Vagina (tissue), 2 donors: ENCODE measurements around the gene LMBRD1. TPM values are rescaled to one million over a fixed set of nuclear protein-coding genes. Genes with fewer than 3 reads are reported as not detected.

ENCODE experiments used
- DNase-seq, 2 donors: peaks; one replicate each; pipeline ENCODE4 v3.0.0-alpha.2; 2017; ENCODE audit errors: extremely low spot score in 2 of 2
- H3K27ac ChIP-seq: fragments of 200-600 bp; sonication (generic); one replicate; pipeline ENCODE4 v1.5.1; 2019
- H3K27me3 ChIP-seq: fragments of 200-600 bp; sonication (generic); one replicate; pipeline ENCODE4 v1.5.1; 2019
- H3K36me3 ChIP-seq, 2 donors: fragments of 200-600 bp; sonication (generic); one replicate each; pipeline ENCODE4 v1.5.1; 2017 to 2019
- H3K4me1 ChIP-seq: fragments of 200-600 bp; sonication (generic); one replicate; pipeline ENCODE4 v1.5.1; 2019
- H3K4me3 ChIP-seq, 2 donors: fragments of 200-600 bp; sonication (generic); 1 replicate in 1 of 2; 2 replicates in 1 of 2; pipeline ENCODE4 v1.5.1; 2016 to 2019
- H3K9me3 ChIP-seq: fragments of 200-600 bp; sonication (generic); one replicate; pipeline ENCODE4 v1.5.1; 2019
- POLR2A ChIP-seq, 2 donors: fragments of 450-650 bp; IDR thresholded peaks; one replicate each; pipeline ENCODE4 v1.6.1; 2017; ENCODE audit warnings: antibody characterized with exemption in 2 of 2, mild to moderate bottlenecking in 2 of 2, moderate library complexity in 2 of 2
- POLR2AphosphoS5 ChIP-seq, 2 donors: sonication (generic); formaldehyde crosslinking; IDR thresholded peaks; one replicate each; pipeline ENCODE4 v1.9.0; 2017; ENCODE audit warnings: antibody characterized with exemption in 2 of 2, mild to moderate bottlenecking in 2 of 2, low read depth in 1 of 2; ENCODE audit not compliant: insufficient read depth in 1 of 2
- intact Hi-C: fragments of 100-400 bp; cut with DNase I; formaldehyde crosslinking; loops from one replicate; pipeline ENCODE4 v1.15.1; 2023
- total RNA-seq: library from RNA; depleted of rRNA; stranded (reverse); fragments of >200 nt; gene quantifications from one replicate; pipeline ENCODE4 v1.2.3, GENCODE V29; 2016
- TF ChIP-seq, protein P1 (sequence below), 3 experiments: fragments of 450-650 bp in 2 of 3; fragments of 200-600 bp in 1 of 3; sonication (generic) in 1 of 3; IDR thresholded peaks; one replicate each; pipeline ENCODE4 v1.5.1; 2017 to 2019; ENCODE audit warnings: antibody characterized with exemption in 3 of 3, mild to moderate bottlenecking in 2 of 3, moderate library complexity in 2 of 3

Gene LMBRD1
- total RNA-seq, 1 donor from 2014 or later, result 36.6 TPM

DNA sequence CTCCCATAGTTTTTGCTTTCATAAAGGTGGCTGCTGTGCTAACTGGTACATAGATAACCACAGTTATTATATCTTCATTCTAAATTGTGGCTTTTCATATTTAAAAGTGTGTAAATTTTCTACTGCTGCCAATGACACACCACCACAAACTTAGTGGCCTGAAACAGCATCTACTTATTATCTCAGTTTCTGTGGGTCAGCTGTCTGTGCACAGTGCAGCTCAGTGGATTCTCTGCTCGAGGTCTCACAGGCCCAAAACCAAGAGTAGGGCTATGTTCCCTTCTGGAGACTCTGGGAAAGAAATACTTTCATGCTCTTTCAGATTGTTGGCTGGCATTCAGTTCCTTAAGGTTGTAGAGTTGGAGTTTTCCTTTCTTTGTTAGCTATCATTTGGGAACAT is 90.1 kb downstream of the LMBRD1 start:
- Histone ChIP-seq H3K4me1 (no peaks in the 10 kb centered on the region), H3K27me3 (no peaks in the 10 kb centered on the region), H3K27ac (no peak overlapping the region), H3K4me3 (no peak overlapping the region), H3K9me3 (no peaks in the 10 kb centered on the region), H3K36me3 (peaks cover 0 to 3% of the 10 kb centered on the region in 2 donors)
- TF ChIP-seq POLR2A (IDR thresholded peaks at IDR 0.05), result no peak
- TF ChIP-seq, protein P1, sequence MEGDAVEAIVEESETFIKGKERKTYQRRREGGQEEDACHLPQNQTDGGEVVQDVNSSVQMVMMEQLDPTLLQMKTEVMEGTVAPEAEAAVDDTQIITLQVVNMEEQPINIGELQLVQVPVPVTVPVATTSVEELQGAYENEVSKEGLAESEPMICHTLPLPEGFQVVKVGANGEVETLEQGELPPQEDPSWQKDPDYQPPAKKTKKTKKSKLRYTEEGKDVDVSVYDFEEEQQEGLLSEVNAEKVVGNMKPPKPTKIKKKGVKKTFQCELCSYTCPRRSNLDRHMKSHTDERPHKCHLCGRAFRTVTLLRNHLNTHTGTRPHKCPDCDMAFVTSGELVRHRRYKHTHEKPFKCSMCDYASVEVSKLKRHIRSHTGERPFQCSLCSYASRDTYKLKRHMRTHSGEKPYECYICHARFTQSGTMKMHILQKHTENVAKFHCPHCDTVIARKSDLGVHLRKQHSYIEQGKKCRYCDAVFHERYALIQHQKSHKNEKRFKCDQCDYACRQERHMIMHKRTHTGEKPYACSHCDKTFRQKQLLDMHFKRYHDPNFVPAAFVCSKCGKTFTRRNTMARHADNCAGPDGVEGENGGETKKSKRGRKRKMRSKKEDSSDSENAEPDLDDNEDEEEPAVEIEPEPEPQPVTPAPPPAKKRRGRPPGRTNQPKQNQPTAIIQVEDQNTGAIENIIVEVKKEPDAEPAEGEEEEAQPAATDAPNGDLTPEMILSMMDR (IDR thresholded peaks at IDR 0.05), result no peak
- no peak for TF ChIP-seq POLR2AphosphoS5 (IDR thresholded peaks at IDR 0.05; ENCODE audit: insufficient read depth in 1 of 2, low read depth in 1 of 2)
- intact Hi-C loops, result no loop called here
- no peak for DNase-seq

DNA sequence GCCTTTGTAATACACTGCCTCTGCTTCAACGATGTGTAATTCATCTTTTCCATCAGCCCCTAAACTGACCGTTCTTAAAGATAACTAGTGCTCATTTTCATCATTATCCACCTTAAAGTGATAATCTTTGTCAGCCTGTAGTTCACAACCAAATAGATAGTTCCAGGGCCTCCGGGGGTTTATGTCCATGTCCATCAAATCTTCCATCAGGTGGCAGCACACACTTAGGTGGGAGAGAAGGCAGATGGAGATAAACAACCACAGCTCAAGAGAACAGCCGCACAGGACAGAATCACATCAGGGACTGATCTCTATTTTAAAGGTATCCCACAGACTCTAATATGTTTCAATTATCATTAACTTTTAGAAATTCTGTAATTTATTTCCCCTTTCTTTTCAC is 90.9 kb downstream of the LMBRD1 start:
- no peak overlapping the region for H3K27ac ChIP-seq

DNA sequence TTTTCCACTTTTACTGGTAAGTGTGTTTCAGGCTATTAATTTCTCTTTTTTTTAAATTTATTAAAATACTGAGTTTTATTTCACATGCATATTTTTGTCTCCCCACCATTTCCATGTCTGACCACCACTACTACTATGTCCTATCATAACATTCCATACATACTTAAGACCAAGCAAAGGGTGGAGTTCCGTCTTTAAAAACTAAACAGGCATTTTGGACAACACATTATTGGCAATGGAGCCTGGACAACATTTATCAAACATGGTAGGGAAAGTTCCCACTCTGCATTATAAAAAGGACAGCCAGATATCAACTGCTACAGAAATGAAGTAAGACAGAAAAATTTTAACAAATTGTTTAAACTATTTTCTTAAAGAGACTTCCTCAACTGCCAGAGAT is 91.9 kb downstream of the LMBRD1 start:
- H3K9me3 ChIP-seq, result no peaks in the 10 kb centered on the region
- no peak overlapping the region for H3K27ac ChIP-seq
- intact Hi-C loops, result no loop called here
- DNase-seq, result no peak
- TF ChIP-seq POLR2AphosphoS5 (IDR thresholded peaks at IDR 0.05; ENCODE audit: insufficient read depth in 1 of 2, low read depth in 1 of 2), result no peak
- TF ChIP-seq POLR2A (IDR thresholded peaks at IDR 0.05), result no peak
- TF ChIP-seq, protein P1 (IDR thresholded peaks at IDR 0.05), result no peak
- no peak overlapping the region for H3K4me3 ChIP-seq
- no peaks in the 10 kb centered on the region for H3K27me3 ChIP-seq
- H3K36me3 ChIP-seq, result peaks cover 0 to 7% of the 10 kb centered on the region in 2 donors
- no peaks in the 10 kb centered on the region for H3K4me1 ChIP-seq

More for the DNA sequence above, 90.9 kb downstream of the LMBRD1 start:
- TF ChIP-seq, protein P1 (IDR thresholded peaks at IDR 0.05), result no peak
- TF ChIP-seq POLR2A (IDR thresholded peaks at IDR 0.05) (no peak), POLR2AphosphoS5 (IDR thresholded peaks at IDR 0.05; ENCODE audit: insufficient read depth in 1 of 2, low read depth in 1 of 2) (no peak)
- H3K4me3 ChIP-seq, result no peak overlapping the region
- H3K27me3 ChIP-seq, result no peaks in the 10 kb centered on the region
- peaks cover 0 to 7% of the 10 kb centered on the region in 2 donors for H3K36me3 ChIP-seq
- no peaks in the 10 kb centered on the region for H3K9me3 ChIP-seq
- intact Hi-C loops, result no loop called here
- no peak for DNase-seq
- H3K4me1 ChIP-seq, result no peaks in the 10 kb centered on the region

DNA sequence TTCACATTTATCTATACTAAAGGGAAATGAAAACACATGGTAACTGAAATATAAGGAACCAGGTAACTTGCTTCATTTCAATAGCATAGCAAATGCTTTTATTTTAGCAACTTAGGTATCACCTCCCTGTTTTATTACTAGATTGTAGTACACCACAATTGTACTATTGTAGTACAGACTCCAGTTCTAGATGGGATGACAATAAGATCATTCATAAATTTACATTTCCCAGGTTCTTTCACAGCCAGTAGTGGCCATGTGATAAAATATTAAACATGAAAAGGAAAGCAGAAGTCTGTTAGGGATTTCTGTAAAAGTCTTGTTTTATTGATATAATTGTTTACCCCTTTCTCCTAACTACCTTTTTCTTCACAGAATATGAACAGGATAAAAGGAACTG is 97.2 kb downstream of the LMBRD1 start:
- Histone ChIP-seq H3K4me1 (no peaks in the 10 kb centered on the region), H3K36me3 (peaks cover 0 to 17% of the 10 kb centered on the region in 2 donors), H3K9me3 (no peaks in the 10 kb centered on the region), H3K27me3 (no peaks in the 10 kb centered on the region), H3K4me3 (no peak overlapping the region), H3K27ac (no peak overlapping the region)
- intact Hi-C loops, result no loop called here
- no peak for DNase-seq
- TF ChIP-seq POLR2AphosphoS5 (IDR thresholded peaks at IDR 0.05; ENCODE audit: insufficient read depth in 1 of 2, low read depth in 1 of 2), result no peak
- no peak for TF ChIP-seq POLR2A (IDR thresholded peaks at IDR 0.05)
- TF ChIP-seq, protein P1 (IDR thresholded peaks at IDR 0.05), result no peak

DNA sequence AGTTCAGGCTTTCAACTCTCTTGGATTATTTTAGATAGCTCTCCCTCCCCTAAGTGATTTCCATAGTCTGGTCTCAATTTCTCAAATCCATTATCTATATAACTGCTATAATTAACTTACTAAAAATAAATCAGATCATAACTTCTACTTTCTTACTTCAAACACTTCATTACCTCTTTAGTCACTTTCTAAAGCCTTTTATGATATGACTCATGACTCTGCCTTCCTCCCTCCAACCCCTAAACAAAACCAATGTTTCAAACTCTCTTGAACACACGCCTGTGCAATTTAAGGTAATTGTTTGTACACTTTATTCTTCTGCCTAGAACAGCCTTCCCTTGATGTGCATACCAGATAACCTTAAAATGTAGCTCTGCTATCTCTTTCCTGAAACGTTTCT is 100.5 kb downstream of the LMBRD1 start:
- H3K9me3 ChIP-seq, result no peaks in the 10 kb centered on the region
- H3K4me3 ChIP-seq, result no peak overlapping the region
- no peaks in the 10 kb centered on the region for H3K27me3 ChIP-seq
- H3K4me1 ChIP-seq, result no peaks in the 10 kb centered on the region
- H3K27ac ChIP-seq, result no peak overlapping the region
- H3K36me3 ChIP-seq, result peaks cover 0 to 19% of the 10 kb centered on the region in 2 donors
- TF ChIP-seq, protein P1 (IDR thresholded peaks at IDR 0.05), result no peak
- TF ChIP-seq POLR2A (IDR thresholded peaks at IDR 0.05) (no peak), POLR2AphosphoS5 (IDR thresholded peaks at IDR 0.05; ENCODE audit: insufficient read depth in 1 of 2, low read depth in 1 of 2) (no peak)
- DNase-seq, result no peak
- intact Hi-C loops, result no loop called here
